Mesenchymal stem cell (in vitro differentiated cells and primary cell): ENCODE measurements around the gene TPRA1.
"Not testable (repeated sequence)": the region's sequence is repeated elsewhere in the genome, so short reads cannot be mapped to it uniquely, and the experiment has no call there.

ENCODE experiments used
- DNase-seq: peaks from one replicate; pipeline ENCODE4 v3.0.0-alpha.2; 2013
- H2AFZ ChIP-seq: one replicate; pipeline ENCODE4 v1.6.1; 2013; ENCODE audit warnings: low read depth, mild to moderate bottlenecking, control low read depth, inconsistent platforms, low read length, moderate library complexity
- H2AK5ac ChIP-seq: 2 replicates; pipeline ENCODE4 v1.6.1; 2013; ENCODE audit warnings: low read length, moderate library complexity, mild to moderate bottlenecking, inconsistent platforms; ENCODE audit not compliant: severe bottlenecking
- H2BK120ac ChIP-seq: one replicate; pipeline ENCODE4 v1.6.1; 2013; ENCODE audit warnings: low read depth, mild to moderate bottlenecking, inconsistent platforms, low read length, moderate library complexity
- H2BK12ac ChIP-seq, 2 experiments: one replicate each; pipeline ENCODE4 v1.6.1; 2013; ENCODE audit warnings: inconsistent platforms in 2 of 2, low read length in 2 of 2, mild to moderate bottlenecking in 2 of 2, moderate library complexity in 2 of 2, control low read depth in 1 of 2
- H2BK15ac ChIP-seq: one replicate; pipeline ENCODE4 v1.6.1; 2013; ENCODE audit warnings: mild to moderate bottlenecking, low read depth, inconsistent platforms; ENCODE audit not compliant: poor library complexity, severe bottlenecking
- H2BK5ac ChIP-seq: 2 replicates; pipeline ENCODE4 v1.6.1; 2013; ENCODE audit warnings: low read depth, mild to moderate bottlenecking, low read length, control low read depth, inconsistent platforms; ENCODE audit not compliant: poor library complexity, severe bottlenecking
- H3K14ac ChIP-seq, 2 experiments: one replicate each; pipeline ENCODE4 v1.6.1; 2013; ENCODE audit warnings: inconsistent platforms in 2 of 2, low read length in 2 of 2, control low read depth in 1 of 2, mild to moderate bottlenecking in 1 of 2, moderate library complexity in 1 of 2
- H3K18ac ChIP-seq, 2 experiments: one replicate each; pipeline ENCODE4 v1.6.1; 2013; ENCODE audit warnings: inconsistent platforms in 2 of 2, low read length in 2 of 2, control low read depth in 1 of 2, low read depth in 1 of 2, mild to moderate bottlenecking in 1 of 2
- H3K23ac ChIP-seq, 2 experiments: one replicate each; pipeline ENCODE4 v1.6.1; 2013; ENCODE audit warnings: inconsistent platforms in 2 of 2, low read length in 2 of 2, mild to moderate bottlenecking in 2 of 2, moderate library complexity in 2 of 2, control low read depth in 1 of 2
- H3K27ac ChIP-seq: 2 replicates; pipeline ENCODE4 v1.5.1; 2013; ENCODE audit warnings: mild to moderate bottlenecking, moderate library complexity, low read length, control low read depth, inconsistent platforms; ENCODE audit not compliant: poor library complexity, severe bottlenecking
- H3K27me3 ChIP-seq, 2 experiments: 2 replicates each; pipeline versions ENCODE4 v1.6.1 to v1.7.0; 2013; ENCODE audit warnings: low read length in 2 of 2, mild to moderate bottlenecking in 2 of 2, moderate library complexity in 2 of 2, control low read depth in 1 of 2, inconsistent platforms in 1 of 2; ENCODE audit not compliant: control insufficient read depth in 1 of 2, insufficient read depth in 1 of 2
- H3K36me3 ChIP-seq, 2 experiments: 2 replicates each; pipeline versions ENCODE4 v1.6.1 to v1.7.0; 2013; ENCODE audit warnings: low read length in 2 of 2, control low read depth in 1 of 2, inconsistent platforms in 1 of 2, low read depth in 1 of 2, mild to moderate bottlenecking in 1 of 2; ENCODE audit not compliant: insufficient read depth in 2 of 2, control insufficient read depth in 1 of 2
- H3K4ac ChIP-seq, 2 experiments: one replicate each; pipeline ENCODE4 v1.6.1; 2013; ENCODE audit warnings: inconsistent platforms in 2 of 2, low read length in 2 of 2, mild to moderate bottlenecking in 2 of 2, moderate library complexity in 2 of 2, control low read depth in 1 of 2, low read depth in 1 of 2
- H3K4me1 ChIP-seq: 2 replicates; pipeline ENCODE4 v1.6.1; 2013; ENCODE audit warnings: low read depth, low read length, control low read depth; ENCODE audit not compliant: control insufficient read depth, insufficient read depth
- H3K4me2 ChIP-seq: 2 replicates; pipeline ENCODE4 v1.6.1; 2013; ENCODE audit warnings: low read length, mild to moderate bottlenecking, inconsistent platforms; ENCODE audit not compliant: poor library complexity, severe bottlenecking
- H3K4me3 ChIP-seq, 2 experiments: 2 replicates each; pipeline versions ENCODE4 v1.5.1 to v1.7.0; 2013; ENCODE audit warnings: low read length in 2 of 2, mild to moderate bottlenecking in 2 of 2, control low read depth in 1 of 2, low read depth in 1 of 2; ENCODE audit not compliant: insufficient read depth in 1 of 2
- H3K79me1 ChIP-seq: replicated peaks from 2 replicates; pipeline ENCODE4 v1.6.1; 2013; ENCODE audit warnings: mild to moderate bottlenecking, control low read depth, low read length, inconsistent platforms; ENCODE audit not compliant: poor library complexity, severe bottlenecking
- H3K9ac ChIP-seq: 2 replicates; pipeline ENCODE4 v1.7.0; 2013; ENCODE audit warnings: mild to moderate bottlenecking, low read length, moderate library complexity
- H3K9me3 ChIP-seq: 2 replicates; pipeline ENCODE4 v1.7.0; 2013; ENCODE audit warnings: mild to moderate bottlenecking, low read length; ENCODE audit not compliant: control insufficient read depth
- H4K8ac ChIP-seq: one replicate; pipeline ENCODE4 v1.6.1; 2013; ENCODE audit warnings: inconsistent platforms, mild to moderate bottlenecking, low read length, moderate library complexity
- H4K91ac ChIP-seq: one replicate; pipeline ENCODE4 v1.6.1; 2013; ENCODE audit warnings: mild to moderate bottlenecking, low read length, inconsistent platforms
- WGBS: methylation state at CpG from one replicate; pipeline ENCODE4 v1.1.7; 2013; ENCODE audit warnings: mixed read lengths; 5-methylcytosine and 5-hydroxymethylcytosine counted together

Gene TPRA1

GRCh38 chr3:127605547-127605946 lies 15.0 kb upstream of the TPRA1 start:
- H2BK15ac ChIP-seq, H3K14ac ChIP-seq, H2BK120ac ChIP-seq, H3K4me1 ChIP-seq, H2BK5ac ChIP-seq, H3K23ac ChIP-seq, H4K91ac ChIP-seq, H3K4me2 ChIP-seq, H3K18ac ChIP-seq, DNase-seq, H4K8ac ChIP-seq, H2AK5ac ChIP-seq, H3K4ac ChIP-seq, H3K9ac ChIP-seq, H3K9me3 ChIP-seq, H2AFZ ChIP-seq, H3K4me3 ChIP-seq, H3K27ac ChIP-seq, H2BK12ac ChIP-seq, H3K27me3 ChIP-seq: not testable (repeated sequence)
- peaks cover 44 to 61% of the 10 kb centered on the region in 2 experiments for H3K36me3 ChIP-seq
- WGBS, result 99% methylated on average over 7 of the region's 7 CpGs
- peaks cover 12% of the 10 kb centered on the region for H3K79me1 ChIP-seq

- no peak overlapping the region for H2BK15ac ChIP-seq
- H3K4me3 ChIP-seq, result no peak overlapping the region
- H3K27ac ChIP-seq, result no peak overlapping the region
- no peak overlapping the region for H3K18ac ChIP-seq
- H3K79me1 ChIP-seq, result peaks cover 15% of the 10 kb centered on the region
- no peaks in the 10 kb centered on the region for H3K9me3 ChIP-seq
- no peak overlapping the region for H3K23ac ChIP-seq
- H2AFZ ChIP-seq, result no peak overlapping the region
- no peak overlapping the region for H3K4ac ChIP-seq
- no peak overlapping the region for H2BK12ac ChIP-seq
- peaks cover 4% of the 10 kb centered on the region for H3K4me1 ChIP-seq
- no peak overlapping the region for H3K14ac ChIP-seq
- no peak overlapping the region for H2BK5ac ChIP-seq
- no peak overlapping the region for H4K8ac ChIP-seq
- WGBS, result 95% methylated on average over 41 of the region's 41 CpGs
- H4K91ac ChIP-seq, result no peak overlapping the region
- H3K9ac ChIP-seq, result no peak overlapping the region
- no peak for DNase-seq
- H2AK5ac ChIP-seq, result no peak overlapping the region
- peaks cover 43 to 60% of the 10 kb centered on the region in 2 experiments for H3K36me3 ChIP-seq
- H2BK120ac ChIP-seq, result no peak overlapping the region
- H3K4me2 ChIP-seq, result no peak overlapping the region
- no peaks in the 10 kb centered on the region for H3K27me3 ChIP-seq
These were observed 14.1 kb upstream of the TPRA1 start for GRCh38 chr3:127604546-127605165.

- WGBS, result 99% methylated on average over 7 of the region's 7 CpGs
These were observed 13.5 kb upstream of the TPRA1 start for GRCh38 chr3:127604035-127604434.

GRCh38 chr3:127600749-127601456 lies 10.4 kb upstream of the TPRA1 start:
- Histone ChIP-seq H2BK12ac (no peak overlapping the region), H3K14ac (no peak overlapping the region), H3K27ac (no peak overlapping the region), H3K4me1 (peaks cover 8% of the 10 kb centered on the region), H3K9me3 (no peaks in the 10 kb centered on the region), H2BK5ac (no peak overlapping the region), H2BK120ac (no peak overlapping the region), H3K4ac (no peak overlapping the region), H2AFZ (no peak overlapping the region), H4K8ac (no peak overlapping the region), H2AK5ac (no peak overlapping the region), H3K4me3 (no peak overlapping the region), H3K79me1 (peaks cover 24% of the 10 kb centered on the region), H3K27me3 (no peaks in the 10 kb centered on the region), H2BK15ac (no peak overlapping the region), H3K4me2 (no peak overlapping the region), H3K9ac (no peak overlapping the region), H4K91ac (no peak overlapping the region), H3K18ac (no peak overlapping the region), H3K23ac (no peak overlapping the region), H3K36me3 (peaks cover 14 to 23% of the 10 kb centered on the region in 2 experiments)
- WGBS, result 94% methylated on average over 5 of the region's 6 CpGs
- no peak for DNase-seq

More at GRCh38 chr3:127604035-127604434, 13.5 kb upstream of the TPRA1 start:
- Histone ChIP-seq H3K4me1 (peaks cover 8% of the 10 kb centered on the region), H3K18ac (no peak overlapping the region), H3K9ac (no peak overlapping the region), H3K36me3 (peaks cover 44 to 54% of the 10 kb centered on the region in 2 experiments), H2BK5ac (no peak overlapping the region), H3K23ac (no peak overlapping the region), H4K91ac (no peak overlapping the region), H3K27me3 (no peaks in the 10 kb centered on the region), H2BK15ac (no peak overlapping the region), H3K14ac (no peak overlapping the region), H2AFZ (no peak overlapping the region), H3K79me1 (peaks cover 20% of the 10 kb centered on the region), H2BK12ac (no peak overlapping the region), H4K8ac (no peak overlapping the region), H2BK120ac (no peak overlapping the region), H3K4ac (no peak overlapping the region), H3K4me2 (no peak overlapping the region), H3K9me3 (no peaks in the 10 kb centered on the region), H2AK5ac (no peak overlapping the region), H3K27ac (no peak overlapping the region), H3K4me3 (no peak overlapping the region)
- DNase-seq, result no peak
